Gastrocnemius medialis (tissue), 4 donors: ENCODE data around the gene SLC29A3.

Experiments used
- POLR2A ChIP-seq, 2 donors: fragments of 450-650 bp; IDR thresholded peaks; one replicate each; pipeline ENCODE4 v1.6.1; 2017; ENCODE audit warnings: antibody characterized with exemption in 2 of 2, mild to moderate bottlenecking in 2 of 2, moderate library complexity in 2 of 2
- TF ChIP-seq, protein P1 (sequence below), 5 experiments: fragments of 450-650 bp in 3 of 5; fragments of 200-600 bp in 2 of 5; sonication (generic) in 2 of 5; IDR thresholded peaks in 4 of 5; conservative IDR thresholded peaks in 1 of 5; 1 replicate in 4 of 5; 2 replicates in 1 of 5; pipeline ENCODE4 v1.5.1; 2016 to 2019; ENCODE audit warnings: antibody characterized with exemption in 5 of 5, mild to moderate bottlenecking in 3 of 5, moderate library complexity in 3 of 5

DNA sequence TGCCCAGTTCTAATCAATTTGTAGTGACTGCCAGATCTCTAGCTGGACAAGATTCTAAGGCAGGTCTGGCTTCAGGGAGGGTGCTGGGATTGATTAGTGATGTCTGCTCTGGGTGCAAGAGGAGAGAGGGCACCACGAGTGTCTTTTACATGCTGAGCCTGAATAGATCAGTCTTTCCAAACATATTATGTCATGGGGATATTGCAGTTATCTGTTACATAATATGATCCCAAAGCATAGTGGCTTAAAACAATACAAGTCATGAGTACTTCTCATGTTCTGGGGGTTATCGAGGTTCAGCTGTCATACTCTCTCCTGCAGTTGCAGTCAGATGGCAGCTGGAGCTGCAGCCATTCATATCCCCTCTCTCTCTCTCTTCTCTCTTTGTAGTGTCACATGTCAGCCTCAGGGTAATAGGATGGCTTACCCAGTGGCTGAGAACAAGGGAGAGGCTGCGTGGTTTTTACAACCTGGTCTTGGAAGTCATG, 26.0 kb downstream of the SLC29A3 start:
- TF ChIP-seq, protein P1, sequence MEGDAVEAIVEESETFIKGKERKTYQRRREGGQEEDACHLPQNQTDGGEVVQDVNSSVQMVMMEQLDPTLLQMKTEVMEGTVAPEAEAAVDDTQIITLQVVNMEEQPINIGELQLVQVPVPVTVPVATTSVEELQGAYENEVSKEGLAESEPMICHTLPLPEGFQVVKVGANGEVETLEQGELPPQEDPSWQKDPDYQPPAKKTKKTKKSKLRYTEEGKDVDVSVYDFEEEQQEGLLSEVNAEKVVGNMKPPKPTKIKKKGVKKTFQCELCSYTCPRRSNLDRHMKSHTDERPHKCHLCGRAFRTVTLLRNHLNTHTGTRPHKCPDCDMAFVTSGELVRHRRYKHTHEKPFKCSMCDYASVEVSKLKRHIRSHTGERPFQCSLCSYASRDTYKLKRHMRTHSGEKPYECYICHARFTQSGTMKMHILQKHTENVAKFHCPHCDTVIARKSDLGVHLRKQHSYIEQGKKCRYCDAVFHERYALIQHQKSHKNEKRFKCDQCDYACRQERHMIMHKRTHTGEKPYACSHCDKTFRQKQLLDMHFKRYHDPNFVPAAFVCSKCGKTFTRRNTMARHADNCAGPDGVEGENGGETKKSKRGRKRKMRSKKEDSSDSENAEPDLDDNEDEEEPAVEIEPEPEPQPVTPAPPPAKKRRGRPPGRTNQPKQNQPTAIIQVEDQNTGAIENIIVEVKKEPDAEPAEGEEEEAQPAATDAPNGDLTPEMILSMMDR (IDR thresholded peaks at IDR 0.05 in 4 of 5, conservative IDR thresholded peaks at IDR 0.05 in 1 of 5): no peak
- no peak for TF ChIP-seq POLR2A (IDR thresholded peaks at IDR 0.05)
